Keratinocyte (primary cell): ENCODE data around the gene SH3RF1. TPM values are rescaled to one million over a fixed set of nuclear protein-coding genes. Genes with fewer than 3 reads are reported as not detected.

Experiments
- DNase-seq: peaks from one replicate; pipeline ENCODE4 v3.0.0-alpha.2; 2011; ENCODE audit warnings: low read depth, missing footprints, low spot score
- FAIRE-seq: peaks from 2 replicates; lab custom pipeline; 2011; peaks lifted over from hg19 to GRCh38; lab: Jason Lieb, UNC
- H2AFZ ChIP-seq: 2 replicates; pipeline ENCODE4 v1.6.0; 2012; ENCODE audit warnings: low read length, control low read depth, inconsistent platforms; ENCODE audit not compliant: control insufficient read depth
- H3K27ac ChIP-seq: 2 replicates; pipeline ENCODE4 v1.5.1; 2011; ENCODE audit warnings: low read length; ENCODE audit not compliant: control insufficient read depth, insufficient read depth
- H3K27me3 ChIP-seq: 3 replicates; pipeline ENCODE4 v1.6.0; 2011; ENCODE audit warnings: low read length; ENCODE audit not compliant: control insufficient read depth, insufficient read depth; ENCODE audit errors: extremely low read depth
- H3K36me3 ChIP-seq, 2 experiments: 2 replicates in 1 of 2; 3 replicates in 1 of 2; pipeline ENCODE4 v1.5.1; 2011; ENCODE audit warnings: low read length in 2 of 2, mild to moderate bottlenecking in 1 of 2; ENCODE audit not compliant: control insufficient read depth in 2 of 2, insufficient read depth in 2 of 2; ENCODE audit errors: extremely low read depth in 1 of 2
- H3K4me1 ChIP-seq: 3 replicates; pipeline ENCODE4 v1.5.1; 2011; ENCODE audit warnings: low read length; ENCODE audit not compliant: control insufficient read depth, insufficient read depth; ENCODE audit errors: extremely low read depth
- H3K4me2 ChIP-seq: 3 replicates; pipeline ENCODE4 v1.6.0; 2011; ENCODE audit warnings: low read depth, low read length; ENCODE audit not compliant: control insufficient read depth, insufficient read depth; ENCODE audit errors: extremely low read depth
- H3K4me3 ChIP-seq, 3 experiments: fragments of 200-600 bp in 1 of 3; sonication (generic) in 1 of 3; 2 replicates in 2 of 3; 3 replicates in 1 of 3; pipeline ENCODE4 v1.5.1; 2011 to 2016; ENCODE audit warnings: low read length in 3 of 3, mild to moderate bottlenecking in 3 of 3, control low read depth in 2 of 3, inconsistent platforms in 1 of 3, low read depth in 1 of 3, mixed read lengths in 1 of 3, mixed run types in 1 of 3, moderate library complexity in 1 of 3; ENCODE audit not compliant: control insufficient read depth in 2 of 3, insufficient read depth in 2 of 3; ENCODE audit errors: extremely low read depth in 1 of 3
- H3K79me2 ChIP-seq: 2 replicates; pipeline ENCODE4 v1.6.0; 2012; ENCODE audit warnings: low read length; ENCODE audit not compliant: control insufficient read depth, insufficient read depth
- H3K9ac ChIP-seq: 3 replicates; pipeline ENCODE4 v1.6.0; 2011; ENCODE audit warnings: low read length; ENCODE audit not compliant: control insufficient read depth, insufficient read depth; ENCODE audit errors: extremely low read depth
- H3K9me1 ChIP-seq: 3 replicates; pipeline ENCODE4 v1.6.0; 2011; ENCODE audit warnings: low read length; ENCODE audit not compliant: control insufficient read depth, insufficient read depth; ENCODE audit errors: extremely low read depth
- H3K9me3 ChIP-seq: 2 replicates; pipeline ENCODE4 v1.5.1; 2012; ENCODE audit warnings: low read depth, low read length; ENCODE audit not compliant: control insufficient read depth
- H4K20me1 ChIP-seq: 3 replicates; pipeline ENCODE4 v1.6.0; 2011; ENCODE audit warnings: low read length; ENCODE audit not compliant: control insufficient read depth, insufficient read depth; ENCODE audit errors: extremely low read depth
- CTCF ChIP-seq, 3 experiments: IDR thresholded peaks in 1 of 3; conservative IDR thresholded peaks in 1 of 3; optimal IDR thresholded peaks in 1 of 3; 2 replicates in 2 of 3; 3 replicates in 1 of 3; pipeline versions ENCODE3 to v1.5.1; 2011; ENCODE audit warnings: low read length in 3 of 3, mild to moderate bottlenecking in 3 of 3, moderate library complexity in 2 of 3, control low read depth in 1 of 3, inconsistent platforms in 1 of 3; ENCODE audit not compliant: insufficient read depth in 2 of 3; ENCODE audit errors: extremely low read depth in 1 of 3
- EZH2 ChIP-seq: IDR thresholded peaks from one replicate; pipeline ENCODE4 v1.6.1; 2012; ENCODE audit warnings: inconsistent platforms, mild to moderate bottlenecking, low read length, moderate library complexity
- dilution Hi-C: fragments of 300-500 bp; cut with MboI; formaldehyde crosslinking; loops from one replicate; pipeline ENCODE4 v1.7.0; 2020; ENCODE audit warnings: low sequenced_read_pairs; ENCODE audit not compliant: extremely low pct_ligation_motif_present
- polyA plus RNA-seq, 5 experiments: library from polyadenylated mRNA; depleted of rRNA in 3 of 5; stranded (reverse) in 3 of 5; stranded (forward) in 1 of 5; unstranded in 1 of 5; fragments of >200 nt; gene quantifications; 1 replicate in 1 of 5; 2 replicates in 3 of 5; 3 replicates in 1 of 5; pipeline versions ENCODE4 v1.2.1 to v1.2.3, GENCODE V29; 2011 to 2012; ENCODE audit warnings: missing spikeins in 2 of 5, low read depth in 1 of 5, low replicate concordance in 1 of 5

The SH3RF1 gene
- polyA plus RNA-seq, 1 donor (not counting 4 experiments of a cell fraction or from before 2014, with no cell fraction given), result 9.5 TPM

GRCh38 chr4:169271692-169272007, 894 bp upstream of the SH3RF1 start:
- DNase-seq, result no peak
- dilution Hi-C loops, result no loop called here
- Histone ChIP-seq H3K9me1 (no peaks in the 10 kb centered on the region), H4K20me1 (no peaks in the 10 kb centered on the region), H3K9me3 (no peaks in the 10 kb centered on the region), H3K4me2 (peak overlapping the region; percentile 83), H2AFZ (peak overlapping the region; percentile 72), H3K79me2 (peaks cover 38% of the 10 kb centered on the region), H3K4me1 (peaks cover 23% of the 10 kb centered on the region), H3K27me3 (no peaks in the 10 kb centered on the region), H3K36me3 (peaks cover 0 to 4% of the 10 kb centered on the region in 2 experiments), H3K4me3 (peak overlapping the region; percentile 83 to 93 (median 87)), H3K9ac (peak overlapping the region; percentile 98), H3K27ac (peak overlapping the region; percentile 42)
- no peak for TF ChIP-seq CTCF (optimal IDR thresholded peaks at IDR 0.05 in 1 of 3, IDR thresholded peaks at IDR 0.05 in 1 of 3, conservative IDR thresholded peaks at IDR 0.05 in 1 of 3; ENCODE audit: extremely low read depth in 1 of 3, insufficient read depth in 2 of 3, low read length in 3 of 3)
- TF ChIP-seq EZH2, result no peak
- no peak for FAIRE-seq

- Histone ChIP-seq H3K79me2 (peaks cover 53% of the 10 kb centered on the region), H3K4me2 (peak overlapping the region; percentile 93), H3K4me3 (peak overlapping the region; percentile 83 to 93 (median 87)), H3K36me3 (peaks cover 0 to 7% of the 10 kb centered on the region in 2 experiments), H4K20me1 (no peaks in the 10 kb centered on the region), H3K9me1 (no peaks in the 10 kb centered on the region), H2AFZ (peak overlapping the region; percentile 69), H3K27me3 (no peaks in the 10 kb centered on the region), H3K9me3 (no peaks in the 10 kb centered on the region), H3K9ac (peak overlapping the region; percentile 98), H3K27ac (peak overlapping the region; percentile 92), H3K4me1 (peaks cover 25% of the 10 kb centered on the region)
- dilution Hi-C loops, result no loop called here
- peak in 2 of 3 experiments; percentile 18 to 31 for TF ChIP-seq CTCF (optimal IDR thresholded peaks at IDR 0.05 in 1 of 3, IDR thresholded peaks at IDR 0.05 in 1 of 3, conservative IDR thresholded peaks at IDR 0.05 in 1 of 3; ENCODE audit: extremely low read depth in 1 of 3, insufficient read depth in 2 of 3, low read length in 3 of 3)
- TF ChIP-seq EZH2, result no peak
- FAIRE-seq (no peak), DNase-seq (no peak)
Observed at GRCh38 chr4:169269916-169270809, 593 bp downstream of the SH3RF1 start.
